C4-2B (cell line): ENCODE measurements around the gene ADPRH.

Experiments used
- CTCF ChIP-seq: fragments of 450-650 bp; conservative IDR thresholded peaks from 2 replicates; pipeline ENCODE4 v1.5.1; 2017; ENCODE audit warnings: mild to moderate bottlenecking
- ZFX ChIP-seq: fragments of 450-650 bp; IDR thresholded peaks from 2 replicates; pipeline ENCODE4 v1.6.1; 2017

GRCh38 chr3:119626196-119626595 lies 46.9 kb downstream of the ADPRH start:
- TF ChIP-seq CTCF (no peak), ZFX (no peak)
